Stimulated activated CD8-positive, alpha-beta memory T cell treated with anti-CD3 and anti-CD28 coated beads, Interleukin-2, amount 100 ng/mL, for 1 hour (primary cell): ENCODE data around the gene CYP26C1.

Experiments used
- DNase-seq, 2 donors: peaks; one replicate each; pipeline ENCODE4 v3.0.0-alpha.2; 2020; ENCODE audit warnings: low read depth in 2 of 2

The CYP26C1 gene

GRCh38 chr10:93063977-93064660 is 3.5 kb downstream of the CYP26C1 start:
- DNase-seq: no peak

GRCh38 chr10:93064874-93065660 is 4.5 kb downstream of the CYP26C1 start:
- no peak for DNase-seq

- DNase-seq: no peak
Measured at GRCh38 chr10:93065675-93066543, 5.3 kb downstream of the CYP26C1 start.

- no peak for DNase-seq
Measured at GRCh38 chr10:93066544-93066913, 5.9 kb downstream of the CYP26C1 start.

- no peak for DNase-seq
Measured at GRCh38 chr10:93067443-93068365, 7.1 kb downstream of the CYP26C1 start.

- no peak for DNase-seq
Measured at GRCh38 chr10:93068411-93069244, 8.0 kb downstream of the CYP26C1 start.

- no peak for DNase-seq
Measured at GRCh38 chr10:93069245-93069561, 8.6 kb downstream of the CYP26C1 start.

GRCh38 chr10:93070378-93071176 is 10.0 kb downstream of the CYP26C1 start:
- no peak for DNase-seq

GRCh38 chr10:93071177-93071472 is 10.5 kb downstream of the CYP26C1 start:
- no peak for DNase-seq

- DNase-seq: no peak
Measured at GRCh38 chr10:93071674-93072224, 11.2 kb downstream of the CYP26C1 start.

GRCh38 chr10:93072225-93072712 is 11.7 kb downstream of the CYP26C1 start:
- no peak for DNase-seq

- DNase-seq: no peak
Measured at GRCh38 chr10:93072713-93073538, 12.3 kb downstream of the CYP26C1 start.

- no peak for DNase-seq
Measured at GRCh38 chr10:93073539-93074146, 13.0 kb downstream of the CYP26C1 start, which contains the start of gene CYP26A1. CYP26A1 (plus strand) TSS chr10:93073893; CDS start chr10:93073935, 42 bp downstream.

GRCh38 chr10:93074147-93074596 is 13.6 kb downstream of the CYP26C1 start:
- DNase-seq: no peak

GRCh38 chr10:93074597-93075368 is 14.2 kb downstream of the CYP26C1 start:
- DNase-seq: no peak

- no peak for DNase-seq
Measured at GRCh38 chr10:93075369-93076221, 15.0 kb downstream of the CYP26C1 start.
